Umbilical cord (tissue), 2 donors: ENCODE results near the gene AIP. TPM values are rescaled to one million over a fixed set of nuclear protein-coding genes. Genes with fewer than 3 reads are reported as not detected.
A peak's percentile ranks its signal among the peaks of the same experiment; 100 is the strongest.

Source experiments
- DNase-seq: peaks from one replicate; pipeline ENCODE4 v3.0.0-alpha.2; 2015; ENCODE audit warnings: low spot score
- total RNA-seq: library from RNA; depleted of rRNA; stranded (reverse); fragments of >200 nt; gene quantifications from one replicate; pipeline ENCODE4 v1.2.3, GENCODE V29; 2014; ENCODE audit warnings: low replicate concordance; ENCODE audit not compliant: insufficient read depth

Gene AIP
- total RNA-seq, 1 donor from 2014 or later = 78.0 TPM

DNA sequence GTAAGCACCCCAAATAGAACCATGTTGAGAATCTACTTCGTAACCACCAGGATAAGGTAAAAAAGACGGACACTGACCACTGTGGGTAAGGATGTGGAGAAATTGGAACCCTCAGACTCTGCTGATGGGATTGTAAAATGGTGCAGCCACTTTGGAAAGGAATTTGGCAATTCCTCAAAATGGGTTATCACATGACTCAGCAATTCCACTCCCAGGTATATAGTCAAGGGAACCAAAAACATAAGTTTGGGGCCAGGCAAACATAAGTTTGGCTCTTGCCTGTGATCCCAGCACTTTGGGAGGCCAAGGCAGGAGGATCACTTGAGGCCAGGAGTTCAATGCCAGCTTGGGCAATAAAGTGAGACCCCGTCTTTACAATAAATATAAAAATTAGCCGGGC is 45.5 kb downstream of the AIP start:
- no peak for DNase-seq

DNA sequence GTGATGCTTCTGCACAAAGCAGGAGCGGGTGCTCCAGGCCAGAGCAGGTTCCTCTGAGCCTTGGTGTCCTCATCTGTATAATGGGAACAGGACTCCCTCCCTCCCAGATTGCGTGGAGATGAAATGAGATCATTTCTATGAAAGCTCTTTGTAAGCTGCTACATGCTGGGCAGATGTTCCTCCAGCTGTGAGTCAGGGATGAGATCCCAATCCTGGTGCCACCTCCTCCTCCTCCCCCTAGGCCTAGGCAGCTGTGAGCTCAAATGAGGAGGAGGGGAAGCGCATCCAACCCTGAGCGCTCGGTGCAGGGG is 47.4 kb downstream of the AIP start:
- DNase-seq = no peak

DNA sequence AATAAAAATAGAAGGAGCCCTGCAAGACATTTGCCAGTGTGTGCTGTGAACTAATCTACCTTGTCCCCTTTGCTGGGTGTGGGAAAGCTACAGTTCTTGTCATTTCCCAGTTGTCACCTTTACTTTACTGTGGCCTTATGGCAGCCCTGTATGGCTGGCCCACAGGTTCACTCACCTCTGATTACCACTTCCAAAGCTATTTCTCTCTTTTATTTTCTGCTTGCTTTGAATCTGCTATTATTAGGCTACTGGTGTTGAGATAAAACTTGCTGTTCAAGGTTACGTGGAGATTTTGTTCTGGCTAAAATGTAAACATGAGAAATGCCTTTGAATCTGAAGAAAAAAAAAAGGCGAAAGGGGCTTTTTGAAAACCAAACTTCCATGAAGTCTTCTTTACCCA is 50.1 kb downstream of the AIP start:
- DNase-seq = no peak

DNA sequence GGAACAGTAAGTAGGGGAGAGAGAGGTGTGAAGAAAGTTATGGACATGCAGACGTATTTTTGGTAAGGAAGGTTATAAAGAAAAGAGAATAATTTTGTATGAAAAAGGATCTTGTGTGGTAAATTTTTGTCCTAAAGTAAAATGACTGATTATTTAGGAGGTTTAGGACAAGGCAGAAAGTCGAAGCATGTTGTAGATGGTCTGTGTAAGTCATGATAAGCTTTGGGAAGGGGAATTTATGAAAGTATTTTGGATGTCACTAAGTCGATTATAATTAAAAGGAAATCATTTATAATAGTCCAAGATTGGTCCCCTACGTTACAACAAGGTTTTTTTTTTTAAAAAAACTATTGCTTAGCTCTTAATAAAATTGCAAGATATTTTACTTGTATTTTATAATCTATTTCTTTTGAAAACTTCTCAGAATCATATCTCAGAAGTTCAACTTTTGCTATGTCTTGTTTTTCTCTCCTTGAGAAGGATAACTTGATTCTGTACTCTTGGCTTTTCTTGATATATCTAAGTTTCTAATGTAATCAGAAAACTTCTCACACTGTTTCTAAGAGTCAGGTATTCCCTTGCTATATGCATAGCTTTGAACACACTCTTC is 51.3 kb downstream of the AIP start:
- DNase-seq = no peak

DNA sequence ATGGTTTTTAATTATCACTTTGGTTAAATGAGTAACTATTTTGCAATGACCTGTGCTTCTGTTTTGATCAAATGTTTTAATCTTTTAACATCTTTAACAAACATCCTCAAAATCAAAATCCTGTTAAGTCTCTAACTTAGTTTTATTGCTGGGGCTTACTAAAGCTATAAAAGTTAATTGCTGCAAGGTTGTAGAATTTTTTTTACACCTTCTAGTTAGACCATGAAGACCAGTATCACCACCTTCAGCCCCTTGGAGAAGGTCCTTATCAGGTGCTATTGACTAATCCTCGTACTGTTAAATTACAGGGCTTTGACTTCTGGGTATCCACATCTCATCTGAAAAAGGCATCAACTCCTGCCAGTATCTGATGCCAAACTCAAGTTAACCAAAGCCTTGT is 52.7 kb downstream of the AIP start:
- no peak for DNase-seq

DNA sequence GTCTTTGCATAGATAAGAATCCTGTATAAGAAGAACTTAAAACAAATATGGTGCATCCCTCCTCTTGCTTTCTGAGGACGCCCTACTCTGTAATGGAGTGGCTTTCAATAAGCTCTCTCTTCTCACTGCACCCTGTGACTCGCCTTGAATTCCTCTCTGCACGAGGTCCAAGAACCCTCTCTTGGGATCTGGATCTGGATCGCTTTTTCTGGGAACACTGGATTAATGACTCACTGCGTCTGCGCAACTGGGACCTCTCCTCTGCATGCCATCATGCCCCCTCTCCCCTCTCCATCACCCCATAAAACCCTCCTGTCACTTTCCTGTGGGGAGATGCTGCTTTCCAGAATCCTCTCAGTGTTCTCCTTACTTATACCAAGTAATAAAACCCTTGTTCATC is 55.5 kb downstream of the AIP start:
- DNase-seq = peak; percentile 13

DNA sequence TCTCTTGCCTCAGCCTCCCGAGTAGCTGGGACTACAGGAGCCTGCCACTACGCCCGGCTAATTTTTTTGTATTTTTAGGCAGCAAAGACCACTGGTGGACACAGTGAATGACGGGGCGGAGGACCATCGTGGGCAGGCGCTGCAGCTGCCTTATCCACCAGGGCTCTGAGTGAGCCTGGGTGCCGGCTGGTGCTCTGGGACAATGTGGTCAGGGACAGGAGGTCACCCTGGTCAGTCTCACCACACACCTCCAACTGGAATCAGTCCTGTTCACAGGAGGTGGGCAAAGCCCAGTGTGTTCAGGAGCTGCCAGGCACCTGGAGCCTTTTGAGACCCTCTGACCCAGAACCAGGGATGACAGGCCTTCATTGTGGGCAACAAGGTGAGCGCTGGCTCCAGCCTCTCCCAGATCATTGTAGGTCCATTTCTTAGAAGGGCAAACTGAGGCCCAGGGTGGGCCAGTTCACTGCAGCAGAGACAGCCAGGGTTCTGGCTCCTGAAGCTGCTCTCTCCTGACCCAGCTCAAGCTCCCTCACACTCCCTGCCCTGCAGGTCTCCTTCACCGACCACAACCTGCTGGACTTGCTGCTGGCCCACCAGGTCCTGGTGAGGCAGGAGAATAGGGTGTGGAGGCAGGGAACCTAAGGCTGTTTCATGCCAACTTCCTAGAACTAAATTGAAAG is 56.1 kb downstream of the AIP start:
- DNase-seq = no peak

DNA sequence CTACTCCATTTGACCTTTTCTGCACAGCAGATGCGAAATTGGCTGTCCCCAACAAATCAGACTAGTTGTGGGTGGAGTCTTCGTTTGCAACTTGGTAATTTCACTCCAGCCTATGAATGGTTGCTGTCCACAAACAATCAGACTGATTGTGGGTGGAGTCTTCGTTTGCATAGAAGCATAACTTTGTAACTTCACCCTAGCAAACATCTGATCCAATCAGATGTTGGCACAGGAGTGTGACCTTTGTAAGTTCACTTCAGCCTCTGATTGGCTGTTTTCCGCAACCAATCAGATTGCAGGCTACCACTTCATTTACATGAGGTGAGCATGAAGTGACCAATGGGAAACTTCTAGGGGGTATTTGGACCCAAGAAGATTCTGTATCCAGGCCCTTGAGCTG is 56.7 kb downstream of the AIP start:
- DNase-seq = no peak

Other genes with a start within 250 kb of the AIP start
- gene GRK2, start 216.6 kb upstream of the AIP start, total RNA-seq = 46.2 TPM
- gene ANKRD13D, start 193.7 kb upstream of the AIP start, total RNA-seq = 31.1 TPM
- gene SSH3, start 179.5 kb upstream of the AIP start, total RNA-seq = 7.5 TPM
- gene POLD4, start 129.5 kb upstream of the AIP start, total RNA-seq = 52.7 TPM
- gene CLCF1, start 109.4 kb upstream of the AIP start, total RNA-seq = 11.1 TPM
- gene RAD9A, start 91.0 kb upstream of the AIP start, total RNA-seq = 9.4 TPM
- gene PPP1CA, start 81.2 kb upstream of the AIP start, total RNA-seq = 50.1 TPM
- 0.72 TPM for gene TBC1D10C, start 78.9 kb upstream of the AIP start, total RNA-seq
- 1.2 TPM for gene CARNS1, start 67.3 kb upstream of the AIP start, total RNA-seq
- gene RPS6KB2, start 54.5 kb upstream of the AIP start, total RNA-seq = 33.0 TPM
- 9.9 TPM for gene PTPRCAP, start 45.3 kb upstream of the AIP start, total RNA-seq
- 35.2 TPM for gene CORO1B, start 39.5 kb upstream of the AIP start, total RNA-seq
- not detected for gene GPR152, start 30.3 kb upstream of the AIP start, total RNA-seq
- gene CABP4, start 27.7 kb upstream of the AIP start, total RNA-seq = 0.96 TPM
- 10.6 TPM for gene TMEM134, start 13.8 kb upstream of the AIP start, total RNA-seq
- 28.6 TPM for gene PITPNM1, start 22.3 kb downstream of the AIP start, total RNA-seq
- gene CDK2AP2, start 25.1 kb downstream of the AIP start, total RNA-seq = 17.3 TPM
- not detected for gene CABP2, start 40.4 kb downstream of the AIP start, total RNA-seq
- 587 TPM for gene GSTP1, start 100.8 kb downstream of the AIP start, total RNA-seq
- 111 TPM for gene NDUFV1, start 123.9 kb downstream of the AIP start, total RNA-seq
- gene NUDT8, start 146.9 kb downstream of the AIP start, total RNA-seq = 2.2 TPM
- not detected for gene TBX10, start 156.7 kb downstream of the AIP start, total RNA-seq
- gene ACY3, start 167.7 kb downstream of the AIP start, total RNA-seq = not detected
- 0.48 TPM for gene ALDH3B2, start 191.6 kb downstream of the AIP start, total RNA-seq